Neural crest cell (in vitro differentiated cells): Measurements from ENCODE around the gene ZBTB40. TPM values are rescaled to one million over a fixed set of nuclear protein-coding genes. Genes with fewer than 3 reads are reported as not detected.
A peak's percentile ranks its signal among the peaks of the same experiment; 100 is the strongest.

Experiments used
- DNase-seq: peaks from one replicate; pipeline ENCODE4 v3.0.0; 2021; ENCODE audit warnings: low read depth, mixed read lengths, low spot score
- H3K27ac Mint-ChIP-seq: one replicate; pipeline ENCODE4 v1.8.0; 2021; ENCODE audit warnings: mild to moderate bottlenecking, mixed read lengths; ENCODE audit not compliant: unreplicated experiment
- H3K27me3 Mint-ChIP-seq: 2 replicates; pipeline ENCODE4 v1.8.0; 2021; ENCODE audit warnings: low read depth, mild to moderate bottlenecking, mixed read lengths
- H3K36me3 Mint-ChIP-seq: 2 replicates; pipeline ENCODE4 v1.8.0; 2021; ENCODE audit warnings: low read depth, mild to moderate bottlenecking, mixed read lengths
- H3K4me1 Mint-ChIP-seq: 2 replicates; pipeline ENCODE4 v1.8.0; 2021; ENCODE audit warnings: mixed read lengths
- H3K4me3 Mint-ChIP-seq: one replicate; pipeline ENCODE4 v1.8.0; 2021; ENCODE audit warnings: mild to moderate bottlenecking, mixed read lengths
- H3K9me3 Mint-ChIP-seq: 2 replicates; pipeline ENCODE4 v1.8.0; 2021; ENCODE audit warnings: mixed read lengths
- CTCF ChIP-seq: fragments of 200-600 bp; sonication (generic); conservative IDR thresholded peaks from 2 replicates; pipeline ENCODE4 v1.5.0; 2021; ENCODE audit warnings: antibody characterized with exemption, mild to moderate bottlenecking
- total RNA-seq: library from RNA; stranded (reverse); gene quantifications from 2 replicates; pipeline ENCODE4 v1.2.1, GENCODE V29; 2021

ZBTB40 gene
- total RNA-seq, 1 donor from 2014 or later = 31.8 TPM

- Mint-ChIP-seq H3K27me3 (peaks cover 18% of the 10 kb centered on the region), H3K27ac (no peak overlapping the region), H3K4me3 (no peak overlapping the region), H3K9me3 (no peaks in the 10 kb centered on the region), H3K4me1 (no peaks in the 10 kb centered on the region), H3K36me3 (no peaks in the 10 kb centered on the region)
- no peak for TF ChIP-seq CTCF
- no peak for DNase-seq
These were observed 32.7 kb upstream of the ZBTB40 start for GRCh38 chr1:22418933-22419382.

- DNase-seq = peak; percentile 84
- H3K27ac Mint-ChIP-seq = no peak overlapping the region
- no peaks in the 10 kb centered on the region for H3K36me3 Mint-ChIP-seq
- H3K4me3 Mint-ChIP-seq = no peak overlapping the region
- peaks cover 23% of the 10 kb centered on the region for H3K27me3 Mint-ChIP-seq
- H3K9me3 Mint-ChIP-seq = no peaks in the 10 kb centered on the region
- no peaks in the 10 kb centered on the region for H3K4me1 Mint-ChIP-seq
- peak; percentile 84 for TF ChIP-seq CTCF
These were observed 31.1 kb upstream of the ZBTB40 start for GRCh38 chr1:22420455-22421053.

- Mint-ChIP-seq H3K4me3 (no peak overlapping the region), H3K27me3 (peaks cover 4% of the 10 kb centered on the region), H3K4me1 (no peaks in the 10 kb centered on the region), H3K9me3 (no peaks in the 10 kb centered on the region), H3K36me3 (no peaks in the 10 kb centered on the region), H3K27ac (no peak overlapping the region)
- no peak for DNase-seq
- no peak for TF ChIP-seq CTCF
These were observed 24.9 kb upstream of the ZBTB40 start for GRCh38 chr1:22426781-22427180.

GRCh38 chr1:22428672-22429071 is 23.0 kb upstream of the ZBTB40 start:
- peak overlapping the region; percentile 87 for H3K4me3 Mint-ChIP-seq
- H3K27ac Mint-ChIP-seq = peak overlapping the region; percentile 78
- DNase-seq = no peak
- H3K36me3 Mint-ChIP-seq = no peaks in the 10 kb centered on the region
- H3K4me1 Mint-ChIP-seq = no peaks in the 10 kb centered on the region
- H3K9me3 Mint-ChIP-seq = no peaks in the 10 kb centered on the region
- no peak for TF ChIP-seq CTCF
- peaks cover 4% of the 10 kb centered on the region for H3K27me3 Mint-ChIP-seq

- no peak for DNase-seq
- H3K27ac Mint-ChIP-seq = no peak overlapping the region
- no peak for TF ChIP-seq CTCF
- H3K4me1 Mint-ChIP-seq = no peaks in the 10 kb centered on the region
- peaks cover 5% of the 10 kb centered on the region for H3K27me3 Mint-ChIP-seq
- H3K9me3 Mint-ChIP-seq = peaks cover 5% of the 10 kb centered on the region
- peaks cover 4% of the 10 kb centered on the region for H3K36me3 Mint-ChIP-seq
- no peak overlapping the region for H3K4me3 Mint-ChIP-seq
These were observed 19.7 kb upstream of the ZBTB40 start for GRCh38 chr1:22431965-22432364.
